ENCODE measurements around the gene NUCKS1.

DNA sequence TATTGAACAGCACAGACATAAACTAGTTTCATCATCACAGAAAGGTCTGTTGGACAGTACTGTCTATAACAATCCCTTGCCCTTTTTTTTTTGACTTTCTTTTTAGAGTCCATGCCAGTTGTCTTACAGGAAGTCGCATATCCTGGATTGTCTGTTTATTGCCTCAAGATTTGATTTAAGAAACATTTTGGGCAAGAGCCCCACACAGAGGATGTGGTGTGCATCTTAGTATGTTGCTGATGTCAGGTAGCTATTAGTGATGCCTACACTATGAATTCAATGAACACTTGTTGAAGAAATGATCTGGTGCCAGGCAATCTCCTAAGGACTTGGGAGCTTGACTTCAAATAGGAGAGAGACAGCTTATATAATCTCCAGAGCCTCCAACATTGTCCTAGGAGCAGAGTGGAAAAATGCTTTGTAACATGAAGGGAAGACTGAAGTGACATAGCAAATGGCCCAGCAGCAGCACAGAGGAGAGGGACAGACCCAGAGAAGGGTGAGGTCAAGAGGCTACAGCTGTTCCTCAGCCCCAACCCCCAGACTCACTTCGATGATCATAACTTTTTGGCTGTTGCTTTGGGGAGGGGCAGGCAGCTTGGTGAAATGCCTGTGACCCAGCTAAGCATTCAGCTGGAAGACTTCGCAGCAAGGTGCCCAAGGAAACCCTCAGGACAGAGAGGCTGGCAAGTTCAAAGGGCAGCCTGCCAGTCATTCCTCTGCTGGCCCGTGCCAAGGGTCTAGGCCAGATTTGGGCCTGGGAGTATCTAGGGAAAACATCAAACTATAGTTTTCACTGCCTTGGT lies 32.8 kb upstream of the NUCKS1 start:
- no peak for TF ChIP-seq POLR2AphosphoS5 (IDR thresholded peaks at IDR 0.05; ENCODE audit: low read depth, low read length)
- TF ChIP-seq, protein P1, sequence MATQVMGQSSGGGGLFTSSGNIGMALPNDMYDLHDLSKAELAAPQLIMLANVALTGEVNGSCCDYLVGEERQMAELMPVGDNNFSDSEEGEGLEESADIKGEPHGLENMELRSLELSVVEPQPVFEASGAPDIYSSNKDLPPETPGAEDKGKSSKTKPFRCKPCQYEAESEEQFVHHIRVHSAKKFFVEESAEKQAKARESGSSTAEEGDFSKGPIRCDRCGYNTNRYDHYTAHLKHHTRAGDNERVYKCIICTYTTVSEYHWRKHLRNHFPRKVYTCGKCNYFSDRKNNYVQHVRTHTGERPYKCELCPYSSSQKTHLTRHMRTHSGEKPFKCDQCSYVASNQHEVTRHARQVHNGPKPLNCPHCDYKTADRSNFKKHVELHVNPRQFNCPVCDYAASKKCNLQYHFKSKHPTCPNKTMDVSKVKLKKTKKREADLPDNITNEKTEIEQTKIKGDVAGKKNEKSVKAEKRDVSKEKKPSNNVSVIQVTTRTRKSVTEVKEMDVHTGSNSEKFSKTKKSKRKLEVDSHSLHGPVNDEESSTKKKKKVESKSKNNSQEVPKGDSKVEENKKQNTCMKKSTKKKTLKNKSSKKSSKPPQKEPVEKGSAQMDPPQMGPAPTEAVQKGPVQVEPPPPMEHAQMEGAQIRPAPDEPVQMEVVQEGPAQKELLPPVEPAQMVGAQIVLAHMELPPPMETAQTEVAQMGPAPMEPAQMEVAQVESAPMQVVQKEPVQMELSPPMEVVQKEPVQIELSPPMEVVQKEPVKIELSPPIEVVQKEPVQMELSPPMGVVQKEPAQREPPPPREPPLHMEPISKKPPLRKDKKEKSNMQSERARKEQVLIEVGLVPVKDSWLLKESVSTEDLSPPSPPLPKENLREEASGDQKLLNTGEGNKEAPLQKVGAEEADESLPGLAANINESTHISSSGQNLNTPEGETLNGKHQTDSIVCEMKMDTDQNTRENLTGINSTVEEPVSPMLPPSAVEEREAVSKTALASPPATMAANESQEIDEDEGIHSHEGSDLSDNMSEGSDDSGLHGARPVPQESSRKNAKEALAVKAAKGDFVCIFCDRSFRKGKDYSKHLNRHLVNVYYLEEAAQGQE (IDR thresholded peaks at IDR 0.05; ENCODE audit: insufficient read depth in 1 of 2, low read depth in 2 of 2, low read length in 2 of 2), result no peak
- no peak for TF ChIP-seq FOXP2 (optimal IDR thresholded peaks at IDR 0.05; ENCODE audit: borderline replicate concordance, extremely low read depth, extremely low read length, insufficient read depth)

Data from PFSK-1 (cell line).